H1 (cell line): ENCODE measurements around the gene MMP24. TPM values are rescaled to one million over a fixed set of nuclear protein-coding genes. Genes with fewer than 3 reads are reported as not detected.

Experiments
- CTCF ChIA-PET: fragments of 300-600 bp; sonication (Branson Sonifier 250); formaldehyde crosslinking; loops from one replicate; lab custom pipeline; 2021; ENCODE audit not compliant: partially characterized antibody; lab: Charles Lee
- POLR2A ChIA-PET: fragments of 300-600 bp; sonication (Branson Sonifier 250); formaldehyde crosslinking; loops from one replicate; lab custom pipeline; 2021; ENCODE audit warnings: inconsistent platforms; ENCODE audit not compliant: partially characterized antibody; lab: Charles Lee
- DNase-seq, 2 experiments: peaks; one replicate each; pipeline versions ENCODE4 v3.0.0 to v3.0.0-alpha.2; 2010 to 2022; ENCODE audit warnings: low spot score in 2 of 2, low read depth in 1 of 2, mixed read lengths in 1 of 2
- FAIRE-seq: peaks from 2 replicates; lab custom pipeline; 2011; peaks lifted over from hg19 to GRCh38; lab: Jason Lieb, UNC
- H2AFZ ChIP-seq: 2 replicates; pipeline ENCODE4 v1.8.1; 2012; ENCODE audit warnings: low read length, inconsistent platforms
- H2AK5ac ChIP-seq: 2 replicates; pipeline ENCODE4 v1.6.1; 2013; ENCODE audit warnings: low read depth, low read length
- H2BK120ac ChIP-seq: replicated peaks from 2 replicates; pipeline ENCODE3; 2013; ENCODE audit warnings: low read depth, low read length, inconsistent platforms
- H2BK12ac ChIP-seq: 2 replicates; pipeline ENCODE4 v1.6.1; 2013; ENCODE audit warnings: low read depth, low read length
- H2BK15ac ChIP-seq: 2 replicates; pipeline ENCODE4 v1.6.1; 2013; ENCODE audit warnings: low read length
- H2BK20ac ChIP-seq: 2 replicates; pipeline ENCODE4 v1.6.1; 2013; ENCODE audit warnings: low read length
- H2BK5ac ChIP-seq: 2 replicates; pipeline ENCODE4 v1.6.1; 2013; ENCODE audit warnings: low read depth, low read length
- H3K14ac ChIP-seq: 2 replicates; pipeline ENCODE4 v1.6.1; 2013; ENCODE audit warnings: inconsistent platforms; ENCODE audit not compliant: insufficient read length
- H3K18ac ChIP-seq: 2 replicates; pipeline ENCODE4 v1.6.1; 2013; ENCODE audit warnings: low read length; ENCODE audit errors: extremely low read depth
- H3K23ac ChIP-seq: 2 replicates; pipeline ENCODE4 v1.6.1; 2013; ENCODE audit warnings: inconsistent platforms; ENCODE audit not compliant: insufficient read length
- H3K23me2 ChIP-seq: 2 replicates; pipeline ENCODE4 v1.6.1; 2013; ENCODE audit warnings: low read depth, low read length
- H3K27ac ChIP-seq: 2 replicates; pipeline ENCODE4 v1.6.1; 2011; ENCODE audit warnings: low read depth, low read length, inconsistent platforms
- H3K27me3 ChIP-seq, 4 experiments: replicated peaks in 1 of 4; 1 replicate in 1 of 4; 2 replicates in 3 of 4; pipeline versions ENCODE4 v1.6.1 to v1.8.1; 2011 to 2013; ENCODE audit warnings: low read length in 3 of 4, mild to moderate bottlenecking in 3 of 4, inconsistent platforms in 2 of 4, mixed read lengths in 2 of 4, moderate library complexity in 1 of 4; ENCODE audit not compliant: control insufficient read depth in 3 of 4, insufficient read depth in 3 of 4; ENCODE audit errors: extremely low read depth in 1 of 4
- H3K36me3 ChIP-seq, 4 experiments: 2 replicates each; pipeline versions ENCODE4 v1.6.1 to v1.8.1; 2011 to 2013; ENCODE audit warnings: mild to moderate bottlenecking in 4 of 4, low read length in 3 of 4, moderate library complexity in 2 of 4, control low read depth in 1 of 4, inconsistent platforms in 1 of 4; ENCODE audit not compliant: insufficient read depth in 4 of 4, control insufficient read depth in 2 of 4
- H3K4ac ChIP-seq: replicated peaks from 2 replicates; pipeline ENCODE3; 2013; ENCODE audit warnings: low read length, low read depth, mixed read lengths, inconsistent platforms; ENCODE audit not compliant: insufficient read length
- H3K4me1 ChIP-seq, 4 experiments: replicated peaks in 1 of 4; 1 replicate in 1 of 4; 2 replicates in 3 of 4; pipeline versions ENCODE4 v1.6.1 to v1.8.1; 2011 to 2013; ENCODE audit warnings: low read length in 3 of 4, inconsistent platforms in 2 of 4, mixed read lengths in 1 of 4; ENCODE audit not compliant: insufficient read depth in 4 of 4, control insufficient read depth in 3 of 4
- H3K4me2 ChIP-seq, 2 experiments: 2 replicates each; pipeline versions ENCODE4 v1.6.1 to v1.8.1; 2011 to 2013; ENCODE audit warnings: low read depth in 2 of 2, low read length in 2 of 2, control low read depth in 1 of 2, inconsistent platforms in 1 of 2, mild to moderate bottlenecking in 1 of 2; ENCODE audit not compliant: insufficient read depth in 1 of 2
- H3K4me3 ChIP-seq, 4 experiments: fragments of 200-600, 300-600 bp in 1 of 4; sonication (generic), shearing (Covaris generic), sonication (Bioruptor Twin) in 1 of 4; 2 replicates each; pipeline versions ENCODE4 v1.5.1 to v1.8.1; 2011 to 2016; ENCODE audit warnings: low read length in 4 of 4, low read depth in 3 of 4, control low read depth in 2 of 4, inconsistent platforms in 2 of 4, mild to moderate bottlenecking in 2 of 4, mixed read lengths in 1 of 4, moderate library complexity in 1 of 4; ENCODE audit not compliant: insufficient read depth in 2 of 4; ENCODE audit errors: extremely low read depth in 1 of 4
- H3K56ac ChIP-seq: replicated peaks from 2 replicates; pipeline ENCODE3; 2013; ENCODE audit warnings: low read depth, mild to moderate bottlenecking, mixed read lengths, low read length, inconsistent platforms; ENCODE audit not compliant: insufficient read length
- H3K79me1 ChIP-seq: 2 replicates; pipeline ENCODE4 v1.6.1; 2013; ENCODE audit warnings: low read depth, low read length, control low read depth
- H3K79me2 ChIP-seq, 2 experiments: 2 replicates each; pipeline versions ENCODE4 v1.6.1 to v1.8.1; 2012 to 2013; ENCODE audit warnings: low read length in 2 of 2, mild to moderate bottlenecking in 2 of 2, inconsistent platforms in 1 of 2; ENCODE audit not compliant: insufficient read depth in 2 of 2, control insufficient read depth in 1 of 2
- H3K9ac ChIP-seq, 4 experiments: replicated peaks in 1 of 4; 1 replicate in 1 of 4; 2 replicates in 3 of 4; pipeline versions ENCODE4 v1.6.1 to v1.8.1; 2011 to 2013; ENCODE audit warnings: low read depth in 3 of 4, low read length in 3 of 4, control low read depth in 2 of 4, mild to moderate bottlenecking in 2 of 4, moderate library complexity in 2 of 4, inconsistent platforms in 1 of 4; ENCODE audit errors: extremely low read depth in 1 of 4
- H3K9me3 ChIP-seq, 2 experiments: 2 replicates each; pipeline versions ENCODE4 v1.6.1 to v1.8.1; 2012 to 2013; ENCODE audit warnings: mild to moderate bottlenecking in 2 of 2, moderate library complexity in 2 of 2, control low read depth in 1 of 2, inconsistent platforms in 1 of 2, low read depth in 1 of 2, low read length in 1 of 2, mixed read lengths in 1 of 2; ENCODE audit not compliant: insufficient read depth in 2 of 2
- H4K20me1 ChIP-seq, 2 experiments: replicated peaks in 1 of 2; 2 replicates each; pipeline versions ENCODE3 to v1.8.1; 2011 to 2013; ENCODE audit warnings: inconsistent platforms in 2 of 2, low read length in 2 of 2, mild to moderate bottlenecking in 1 of 2; ENCODE audit not compliant: insufficient read depth in 2 of 2, control insufficient read depth in 1 of 2
- H4K5ac ChIP-seq: 2 replicates; pipeline ENCODE4 v1.6.1; 2013; ENCODE audit warnings: low read length, low read depth, mixed read lengths, inconsistent platforms; ENCODE audit not compliant: insufficient read length
- H4K8ac ChIP-seq: 2 replicates; pipeline ENCODE4 v1.8.0; 2013; ENCODE audit warnings: mild to moderate bottlenecking, moderate library complexity, low read length, inconsistent platforms; ENCODE audit not compliant: insufficient read depth; ENCODE audit errors: extremely low read depth
- H4K91ac ChIP-seq: replicated peaks from 2 replicates; pipeline ENCODE3; 2013; ENCODE audit warnings: low read length, mixed read lengths, inconsistent platforms; ENCODE audit not compliant: insufficient read length
- EZH2 ChIP-seq: fragments of 200-600 bp; sonication (generic); IDR thresholded peaks from 2 replicates; pipeline ENCODE4 v1.7.1; 2012; ENCODE audit warnings: low read depth, mild to moderate bottlenecking, moderate library complexity, low read length, inconsistent platforms; ENCODE audit not compliant: severe bottlenecking
- WGBS, 2 experiments: shearing (Covaris generic) in 1 of 2; methylation state at CpG; one replicate each; pipeline versions ENCODE4 v1.1.6 to v1.1.7; 2013 to 2015; ENCODE audit warnings: low lambda C conversion rate in 2 of 2, mixed read lengths in 2 of 2, inconsistent platforms in 1 of 2, low coverage in 1 of 2, missing lambda C conversion rate in 1 of 2; ENCODE audit not compliant: insufficient replicate concordance in 2 of 2, insufficient coverage in 1 of 2, insufficient read length in 1 of 2; ENCODE audit errors: extremely low coverage in 1 of 2, missing lambda C conversion rate in 1 of 2; 5-methylcytosine and 5-hydroxymethylcytosine counted together
- polyA plus RNA-seq, 7 experiments: library from polyadenylated mRNA; depleted of rRNA in 3 of 7; stranded (reverse) in 5 of 7; unstranded in 2 of 7; fragments of >200 nt in 5 of 7; fragments of 200-250 nt in 2 of 7; gene quantifications; 1 replicate in 5 of 7; 2 replicates in 1 of 7; 4 replicates in 1 of 7; pipeline versions ENCODE4 v1.2.1 to v1.2.3, GENCODE V29; 2011 to 2013; ENCODE audit warnings: missing spikeins in 2 of 7, mixed read lengths in 2 of 7
- total RNA-seq: library from RNA; stranded (reverse); fragmentation: NEBNext Ultra II Directional; extraction: Animal tissue kit (Norgen Biotek cat#: 25700); gene quantifications from 2 replicates; pipeline ENCODE4 v1.2.1, GENCODE V29; 2021

Gene MMP24
- total and polyA plus RNA-seq, 2 of the 8 experiments (the other 6 are each of a cell fraction or from before 2014, with no cell fraction given) = 18.8 to 21.4 TPM

DNA sequence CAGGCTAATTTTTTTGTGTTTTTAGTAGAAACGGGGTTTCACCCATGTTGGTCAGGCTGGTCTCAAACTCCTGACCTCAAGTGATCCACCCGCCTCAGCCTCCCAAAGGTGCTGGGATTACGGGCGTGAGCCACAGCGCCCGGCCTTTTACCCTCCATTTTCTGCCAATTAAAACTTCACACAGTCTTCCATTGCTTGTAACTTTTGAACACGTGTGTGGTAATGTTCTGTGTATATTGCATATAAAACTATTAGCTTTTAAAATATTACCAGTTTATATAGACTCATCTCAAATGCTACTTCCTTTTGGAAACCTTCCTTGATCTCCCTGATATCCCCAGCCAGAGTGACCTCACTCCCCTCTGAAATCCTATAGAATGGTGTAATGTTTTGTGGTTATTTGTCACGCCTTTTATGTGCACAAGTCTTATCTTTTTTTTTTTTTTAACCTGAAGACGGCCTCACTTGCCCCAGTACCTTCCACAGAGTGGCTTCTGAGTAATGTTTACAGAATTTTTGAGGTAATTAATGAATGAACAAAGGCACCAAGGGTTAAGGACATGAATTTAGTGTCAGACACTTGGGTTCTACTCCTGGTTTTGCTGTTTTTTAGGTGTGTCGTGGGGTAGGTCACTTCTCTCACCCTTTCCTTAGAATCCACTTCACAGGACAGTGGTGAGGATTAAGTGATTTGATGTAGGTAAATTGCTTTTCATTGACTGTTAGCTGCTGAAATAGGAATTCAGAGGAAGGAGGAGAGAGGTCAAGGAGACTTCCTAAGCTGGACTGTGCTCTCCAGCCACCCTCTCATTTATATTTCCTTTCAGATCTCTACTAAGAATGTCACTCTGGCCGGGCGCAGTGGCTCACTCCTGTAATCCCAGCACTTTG, 11.2 kb upstream of the MMP24 start:
- no peak for FAIRE-seq
- ChIA-PET POLR2A (interaction anchor here (0.7 to 1.2 kb wide), 3 partner anchors 46 to 62 kb away, joined by 3 read pairs; partner anchors contain the start of gene MMP24OS), CTCF (interaction anchor here (0.8 to 1.4 kb wide), 5 partner anchors 7 to 53 kb away, joined by 3 to 8 read pairs (median 3); no protein-coding TSS in a partner anchor)
- no peaks in the 10 kb centered on the region for H3K4me1 ChIP-seq
- no peak overlapping the region for H4K5ac ChIP-seq
- H2BK5ac ChIP-seq = no peak overlapping the region
- no peak overlapping the region for H3K56ac ChIP-seq
- H2BK20ac ChIP-seq = no peak overlapping the region
- no peak overlapping the region for H4K8ac ChIP-seq
- H3K79me1 ChIP-seq = no peaks in the 10 kb centered on the region
- H2AK5ac ChIP-seq = no peak overlapping the region
- no peak overlapping the region for H2BK15ac ChIP-seq
- H2BK12ac ChIP-seq = no peak overlapping the region
- 0 out of 2 replicates have a peak, but pooled peaks cover 2% of the 10 kb centered on the region for H3K23me2 ChIP-seq
- no peak overlapping the region for H3K4me3 ChIP-seq
- no peak overlapping the region for H3K23ac ChIP-seq
- H2AFZ ChIP-seq = 0 out of 2 replicates have a peak overlapping the region, but pooled peaks have one; percentile 14
- no peak overlapping the region for H3K4ac ChIP-seq
- no peak overlapping the region for H4K91ac ChIP-seq
- no peaks in the 10 kb centered on the region for H3K36me3 ChIP-seq
- H3K14ac ChIP-seq = no peak overlapping the region
- H3K9ac ChIP-seq = no peak overlapping the region
- WGBS, 2 experiments = 90% methylated on average over 12 of the region's 12 CpGs; no CpG with 5 or more reads in 1 of the 2 experiments
- no peak for DNase-seq
- no peak overlapping the region for H2BK120ac ChIP-seq
- H4K20me1 ChIP-seq = no peaks in the 10 kb centered on the region
- no peak overlapping the region for H3K27ac ChIP-seq
- no peak overlapping the region for H3K4me2 ChIP-seq
- H3K18ac ChIP-seq = no peak overlapping the region
- no peaks in the 10 kb centered on the region for H3K9me3 ChIP-seq
- TF ChIP-seq EZH2 = no peak
- H3K27me3 ChIP-seq = no peaks in the 10 kb centered on the region
- H3K79me2 ChIP-seq = no peaks in the 10 kb centered on the region
